ENCODE measurements around the gene MLANA. TPM values are rescaled to one million over a fixed set of nuclear protein-coding genes. Genes with fewer than 3 reads are reported as not detected.

The MLANA gene
- total and polyA plus RNA-seq, 10 donors: not detected

DNA sequence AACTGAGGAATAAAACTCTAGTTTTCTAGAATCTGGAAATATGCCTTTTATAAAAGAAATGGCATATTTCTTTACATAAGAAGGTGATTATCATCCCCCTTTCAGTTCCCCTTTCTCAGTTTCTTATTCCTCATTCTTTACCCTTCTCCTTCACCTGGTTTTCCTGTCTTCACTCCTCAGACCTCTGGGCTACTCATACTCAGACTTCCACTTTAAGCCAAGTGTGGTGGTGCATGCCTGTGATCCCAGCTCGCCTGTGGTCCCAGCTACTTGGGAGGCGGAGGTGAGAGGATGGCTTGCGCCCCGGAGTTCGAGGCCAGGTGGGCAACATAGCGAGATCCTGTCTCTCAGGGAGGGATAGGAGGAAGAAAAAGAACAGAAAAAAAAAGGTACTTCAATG, 67.6 kb downstream of the MLANA start:
- DNase-seq: no peak
- intact Hi-C loops (cut with DNase I; ENCODE audit: low total_unique reads): no loop called here
- H3K4me1 ChIP-seq: peaks cover 0 to 15% (median 2%) of the 10 kb centered on the region in 6 donors
- TF ChIP-seq POLR2A (IDR thresholded peaks at IDR 0.05) (no peak), POLR2AphosphoS5 (IDR thresholded peaks at IDR 0.05) (peak in 1 of 3 donors; percentile 14)
- TF ChIP-seq, protein P1, sequence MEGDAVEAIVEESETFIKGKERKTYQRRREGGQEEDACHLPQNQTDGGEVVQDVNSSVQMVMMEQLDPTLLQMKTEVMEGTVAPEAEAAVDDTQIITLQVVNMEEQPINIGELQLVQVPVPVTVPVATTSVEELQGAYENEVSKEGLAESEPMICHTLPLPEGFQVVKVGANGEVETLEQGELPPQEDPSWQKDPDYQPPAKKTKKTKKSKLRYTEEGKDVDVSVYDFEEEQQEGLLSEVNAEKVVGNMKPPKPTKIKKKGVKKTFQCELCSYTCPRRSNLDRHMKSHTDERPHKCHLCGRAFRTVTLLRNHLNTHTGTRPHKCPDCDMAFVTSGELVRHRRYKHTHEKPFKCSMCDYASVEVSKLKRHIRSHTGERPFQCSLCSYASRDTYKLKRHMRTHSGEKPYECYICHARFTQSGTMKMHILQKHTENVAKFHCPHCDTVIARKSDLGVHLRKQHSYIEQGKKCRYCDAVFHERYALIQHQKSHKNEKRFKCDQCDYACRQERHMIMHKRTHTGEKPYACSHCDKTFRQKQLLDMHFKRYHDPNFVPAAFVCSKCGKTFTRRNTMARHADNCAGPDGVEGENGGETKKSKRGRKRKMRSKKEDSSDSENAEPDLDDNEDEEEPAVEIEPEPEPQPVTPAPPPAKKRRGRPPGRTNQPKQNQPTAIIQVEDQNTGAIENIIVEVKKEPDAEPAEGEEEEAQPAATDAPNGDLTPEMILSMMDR (IDR thresholded peaks at IDR 0.05 in 8 of 11, conservative IDR thresholded peaks at IDR 0.05 in 3 of 11): no peak
- H3K36me3 ChIP-seq: peaks cover 0 to 12% (median 0%) of the 10 kb centered on the region in 6 donors
- no peaks in the 10 kb centered on the region for H3K9me3 ChIP-seq
- 79 to 92% (median 90%) methylated on average over 6 of the region's 6 CpGs for WGBS, 5 donors
- no peak overlapping the region for H3K4me3 ChIP-seq
- no peak overlapping the region for H3K27ac ChIP-seq
- no peaks in the 10 kb centered on the region for H3K27me3 ChIP-seq (replicated peaks in 1 of 7)

Other genes with a start within 250 kb of the MLANA start
- gene ERMP1, start 57.8 kb upstream of the MLANA start, total RNA-seq: 10 to 100 TPM; 10.7 to 15.5 (median 13.6) TPM
- 1 to 10 TPM; 1.9 to 2.9 (median 2.7) TPM for gene ERMP1, start 57.8 kb upstream of the MLANA start, polyA plus RNA-seq
- 10 to 100 TPM; 15.2 to 22.3 (median 18.6) TPM for gene RANBP6, start 124.7 kb downstream of the MLANA start, total RNA-seq
- gene RANBP6, start 124.7 kb downstream of the MLANA start, polyA plus RNA-seq: 10 to 100 TPM; 12.3 to 14.7 (median 12.7) TPM

All from spleen (tissue), 11 donors.